ENCODE data around the gene DISP2. TPM values are rescaled to one million over a fixed set of nuclear protein-coding genes. Genes with fewer than 3 reads are reported as not detected.

Gene DISP2
- total and polyA plus RNA-seq, 2 experiments from 2014 or later: 1.3 to 2.2 TPM

DNA sequence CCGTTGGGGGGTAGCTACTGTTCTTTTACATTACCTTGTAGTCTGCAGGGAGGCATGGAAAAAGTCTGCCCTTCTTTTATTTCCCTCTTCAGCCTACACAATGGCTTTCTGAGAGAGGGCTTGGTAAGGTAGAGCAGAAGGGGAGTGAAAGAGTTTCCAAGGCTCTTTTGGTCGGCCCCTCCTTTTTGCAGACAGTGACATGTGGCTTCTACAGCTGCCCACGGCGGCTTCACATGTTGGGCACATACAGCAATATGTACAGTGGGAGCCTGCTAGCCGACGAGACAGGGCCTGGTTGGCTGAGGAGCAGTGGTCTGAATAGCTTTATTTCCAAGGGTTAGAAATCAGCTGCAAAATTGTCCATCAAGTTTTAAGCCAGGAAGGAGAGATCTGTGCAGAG, 30.6 kb upstream of the DISP2 start:
- Histone ChIP-seq H3K36me3 (ENCODE audit: insufficient read depth) (no peaks in the 10 kb centered on the region), H3F3A (replicated peaks; ENCODE audit: low read depth) (peaks cover 14% of the 10 kb centered on the region; the same call in 1 of the 2 replicates), H3K4me2 (peak overlapping the region; percentile 89), H3K27ac (ENCODE audit: low read depth) (peak overlapping the region; percentile 33), H3K9me2 (ENCODE audit: insufficient read depth) (no peaks in the 10 kb centered on the region), H3K27me3 (ENCODE audit: insufficient read depth) (peaks cover 20% of the 10 kb centered on the region), H4K20me1 (replicated peaks; ENCODE audit: insufficient read depth) (peaks cover 10% of the 10 kb centered on the region), H3K4me1 (ENCODE audit: insufficient read depth) (peaks cover 53% of the 10 kb centered on the region), H2AFZ (no peak overlapping the region), H3K79me2 (replicated peaks; ENCODE audit: insufficient read depth) (peaks cover 21% of the 10 kb centered on the region), H3K4me3 (peak overlapping the region; percentile 34)
- Mint-ChIP-seq H3K27me3 (ENCODE audit: insufficient read depth, low read depth, poor library complexity) (peaks cover 20% of the 10 kb centered on the region), H3K9me3 (no peaks in the 10 kb centered on the region), H3K4me1 (peaks cover 56% of the 10 kb centered on the region), H3K4me3 (peak overlapping the region; percentile 62), H3K36me3 (ENCODE audit: low read depth) (peaks cover 24% of the 10 kb centered on the region), H3K27ac (peak overlapping the region; percentile 19)
- DNase-seq (ENCODE audit: low spot score): peak; percentile 30
- TF ChIP-seq, protein P1, sequence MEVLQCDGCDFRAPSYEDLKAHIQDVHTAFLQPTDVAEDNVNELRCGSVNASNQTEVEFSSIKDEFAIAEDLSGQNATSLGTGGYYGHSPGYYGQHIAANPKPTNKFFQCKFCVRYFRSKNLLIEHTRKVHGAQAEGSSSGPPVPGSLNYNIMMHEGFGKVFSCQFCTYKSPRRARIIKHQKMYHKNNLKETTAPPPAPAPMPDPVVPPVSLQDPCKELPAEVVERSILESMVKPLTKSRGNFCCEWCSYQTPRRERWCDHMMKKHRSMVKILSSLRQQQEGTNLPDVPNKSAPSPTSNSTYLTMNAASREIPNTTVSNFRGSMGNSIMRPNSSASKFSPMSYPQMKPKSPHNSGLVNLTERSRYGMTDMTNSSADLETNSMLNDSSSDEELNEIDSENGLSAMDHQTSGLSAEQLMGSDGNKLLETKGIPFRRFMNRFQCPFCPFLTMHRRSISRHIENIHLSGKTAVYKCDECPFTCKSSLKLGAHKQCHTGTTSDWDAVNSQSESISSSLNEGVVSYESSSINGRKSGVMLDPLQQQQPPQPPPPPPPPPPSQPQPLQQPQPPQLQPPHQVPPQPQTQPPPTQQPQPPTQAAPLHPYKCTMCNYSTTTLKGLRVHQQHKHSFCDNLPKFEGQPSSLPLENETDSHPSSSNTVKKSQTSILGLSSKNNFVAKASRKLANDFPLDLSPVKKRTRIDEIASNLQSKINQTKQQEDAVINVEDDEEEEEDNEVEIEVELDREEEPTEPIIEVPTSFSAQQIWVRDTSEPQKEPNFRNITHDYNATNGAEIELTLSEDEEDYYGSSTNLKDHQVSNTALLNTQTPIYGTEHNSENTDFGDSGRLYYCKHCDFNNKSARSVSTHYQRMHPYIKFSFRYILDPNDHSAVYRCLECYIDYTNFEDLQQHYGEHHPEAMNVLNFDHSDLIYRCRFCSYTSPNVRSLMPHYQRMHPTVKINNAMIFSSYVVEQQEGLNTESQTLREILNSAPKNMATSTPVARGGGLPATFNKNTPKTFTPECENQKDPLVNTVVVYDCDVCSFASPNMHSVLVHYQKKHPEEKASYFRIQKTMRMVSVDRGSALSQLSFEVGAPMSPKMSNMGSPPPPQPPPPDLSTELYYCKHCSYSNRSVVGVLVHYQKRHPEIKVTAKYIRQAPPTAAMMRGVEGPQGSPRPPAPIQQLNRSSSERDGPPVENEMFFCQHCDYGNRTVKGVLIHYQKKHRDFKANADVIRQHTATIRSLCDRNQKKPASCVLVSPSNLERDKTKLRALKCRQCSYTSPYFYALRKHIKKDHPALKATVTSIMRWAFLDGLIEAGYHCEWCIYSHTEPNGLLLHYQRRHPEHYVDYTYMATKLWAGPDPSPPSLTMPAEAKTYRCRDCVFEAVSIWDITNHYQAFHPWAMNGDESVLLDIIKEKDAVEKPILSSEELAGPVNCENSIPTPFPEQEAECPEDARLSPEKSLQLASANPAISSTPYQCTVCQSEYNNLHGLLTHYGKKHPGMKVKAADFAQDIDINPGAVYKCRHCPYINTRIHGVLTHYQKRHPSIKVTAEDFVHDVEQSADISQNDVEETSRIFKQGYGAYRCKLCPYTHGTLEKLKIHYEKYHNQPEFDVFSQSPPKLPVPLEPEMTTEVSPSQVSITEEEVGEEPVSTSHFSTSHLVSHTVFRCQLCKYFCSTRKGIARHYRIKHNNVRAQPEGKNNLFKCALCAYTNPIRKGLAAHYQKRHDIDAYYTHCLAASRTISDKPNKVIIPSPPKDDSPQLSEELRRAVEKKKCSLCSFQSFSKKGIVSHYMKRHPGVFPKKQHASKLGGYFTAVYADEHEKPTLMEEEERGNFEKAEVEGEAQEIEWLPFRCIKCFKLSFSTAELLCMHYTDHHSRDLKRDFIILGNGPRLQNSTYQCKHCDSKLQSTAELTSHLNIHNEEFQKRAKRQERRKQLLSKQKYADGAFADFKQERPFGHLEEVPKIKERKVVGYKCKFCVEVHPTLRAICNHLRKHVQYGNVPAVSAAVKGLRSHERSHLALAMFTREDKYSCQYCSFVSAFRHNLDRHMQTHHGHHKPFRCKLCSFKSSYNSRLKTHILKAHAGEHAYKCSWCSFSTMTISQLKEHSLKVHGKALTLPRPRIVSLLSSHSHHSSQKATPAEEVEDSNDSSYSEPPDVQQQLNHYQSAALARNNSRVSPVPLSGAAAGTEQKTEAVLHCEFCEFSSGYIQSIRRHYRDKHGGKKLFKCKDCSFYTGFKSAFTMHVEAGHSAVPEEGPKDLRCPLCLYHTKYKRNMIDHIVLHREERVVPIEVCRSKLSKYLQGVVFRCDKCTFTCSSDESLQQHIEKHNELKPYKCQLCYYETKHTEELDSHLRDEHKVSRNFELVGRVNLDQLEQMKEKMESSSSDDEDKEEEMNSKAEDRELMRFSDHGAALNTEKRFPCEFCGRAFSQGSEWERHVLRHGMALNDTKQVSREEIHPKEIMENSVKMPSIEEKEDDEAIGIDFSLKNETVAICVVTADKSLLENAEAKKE (CRISPR knock-in tag; IDR thresholded peaks at IDR 0.05): no peak
- TF ChIP-seq ZNF114 (CRISPR knock-in tag; IDR thresholded peaks at IDR 0.05) (no peak), EZH2 (IDR thresholded peaks at IDR 0.05; ENCODE audit: low read depth, unreplicated experiment) (no peak), JUNB (IDR thresholded peaks at IDR 0.05; ENCODE audit: unreplicated experiment) (no peak), STAT1 (IDR thresholded peaks at IDR 0.05; ENCODE audit: unreplicated experiment) (no peak), NANOG (IDR thresholded peaks at IDR 0.05; ENCODE audit: borderline replicate concordance) (no peak), CREB1 (CRISPR knock-in tag; IDR thresholded peaks at IDR 0.05; ENCODE audit: low read depth) (no peak), ZNF331 (CRISPR knock-in tag; IDR thresholded peaks at IDR 0.05; ENCODE audit: low read depth) (no peak), EZH2phosphoT487 (IDR thresholded peaks at IDR 0.05; ENCODE audit: unreplicated experiment) (no peak), POLR2AphosphoS5 (IDR thresholded peaks at IDR 0.05; ENCODE audit: low read depth) (no peak)
- TF ChIP-seq, protein P2, sequence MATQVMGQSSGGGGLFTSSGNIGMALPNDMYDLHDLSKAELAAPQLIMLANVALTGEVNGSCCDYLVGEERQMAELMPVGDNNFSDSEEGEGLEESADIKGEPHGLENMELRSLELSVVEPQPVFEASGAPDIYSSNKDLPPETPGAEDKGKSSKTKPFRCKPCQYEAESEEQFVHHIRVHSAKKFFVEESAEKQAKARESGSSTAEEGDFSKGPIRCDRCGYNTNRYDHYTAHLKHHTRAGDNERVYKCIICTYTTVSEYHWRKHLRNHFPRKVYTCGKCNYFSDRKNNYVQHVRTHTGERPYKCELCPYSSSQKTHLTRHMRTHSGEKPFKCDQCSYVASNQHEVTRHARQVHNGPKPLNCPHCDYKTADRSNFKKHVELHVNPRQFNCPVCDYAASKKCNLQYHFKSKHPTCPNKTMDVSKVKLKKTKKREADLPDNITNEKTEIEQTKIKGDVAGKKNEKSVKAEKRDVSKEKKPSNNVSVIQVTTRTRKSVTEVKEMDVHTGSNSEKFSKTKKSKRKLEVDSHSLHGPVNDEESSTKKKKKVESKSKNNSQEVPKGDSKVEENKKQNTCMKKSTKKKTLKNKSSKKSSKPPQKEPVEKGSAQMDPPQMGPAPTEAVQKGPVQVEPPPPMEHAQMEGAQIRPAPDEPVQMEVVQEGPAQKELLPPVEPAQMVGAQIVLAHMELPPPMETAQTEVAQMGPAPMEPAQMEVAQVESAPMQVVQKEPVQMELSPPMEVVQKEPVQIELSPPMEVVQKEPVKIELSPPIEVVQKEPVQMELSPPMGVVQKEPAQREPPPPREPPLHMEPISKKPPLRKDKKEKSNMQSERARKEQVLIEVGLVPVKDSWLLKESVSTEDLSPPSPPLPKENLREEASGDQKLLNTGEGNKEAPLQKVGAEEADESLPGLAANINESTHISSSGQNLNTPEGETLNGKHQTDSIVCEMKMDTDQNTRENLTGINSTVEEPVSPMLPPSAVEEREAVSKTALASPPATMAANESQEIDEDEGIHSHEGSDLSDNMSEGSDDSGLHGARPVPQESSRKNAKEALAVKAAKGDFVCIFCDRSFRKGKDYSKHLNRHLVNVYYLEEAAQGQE (IDR thresholded peaks at IDR 0.05; ENCODE audit: unreplicated experiment): no peak
- TF ChIP-seq, protein P3, sequence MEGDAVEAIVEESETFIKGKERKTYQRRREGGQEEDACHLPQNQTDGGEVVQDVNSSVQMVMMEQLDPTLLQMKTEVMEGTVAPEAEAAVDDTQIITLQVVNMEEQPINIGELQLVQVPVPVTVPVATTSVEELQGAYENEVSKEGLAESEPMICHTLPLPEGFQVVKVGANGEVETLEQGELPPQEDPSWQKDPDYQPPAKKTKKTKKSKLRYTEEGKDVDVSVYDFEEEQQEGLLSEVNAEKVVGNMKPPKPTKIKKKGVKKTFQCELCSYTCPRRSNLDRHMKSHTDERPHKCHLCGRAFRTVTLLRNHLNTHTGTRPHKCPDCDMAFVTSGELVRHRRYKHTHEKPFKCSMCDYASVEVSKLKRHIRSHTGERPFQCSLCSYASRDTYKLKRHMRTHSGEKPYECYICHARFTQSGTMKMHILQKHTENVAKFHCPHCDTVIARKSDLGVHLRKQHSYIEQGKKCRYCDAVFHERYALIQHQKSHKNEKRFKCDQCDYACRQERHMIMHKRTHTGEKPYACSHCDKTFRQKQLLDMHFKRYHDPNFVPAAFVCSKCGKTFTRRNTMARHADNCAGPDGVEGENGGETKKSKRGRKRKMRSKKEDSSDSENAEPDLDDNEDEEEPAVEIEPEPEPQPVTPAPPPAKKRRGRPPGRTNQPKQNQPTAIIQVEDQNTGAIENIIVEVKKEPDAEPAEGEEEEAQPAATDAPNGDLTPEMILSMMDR (conservative IDR thresholded peaks at IDR 0.05; ENCODE audit: low read depth in 2 of 2): no peak
- TF ChIP-seq, protein P4, sequence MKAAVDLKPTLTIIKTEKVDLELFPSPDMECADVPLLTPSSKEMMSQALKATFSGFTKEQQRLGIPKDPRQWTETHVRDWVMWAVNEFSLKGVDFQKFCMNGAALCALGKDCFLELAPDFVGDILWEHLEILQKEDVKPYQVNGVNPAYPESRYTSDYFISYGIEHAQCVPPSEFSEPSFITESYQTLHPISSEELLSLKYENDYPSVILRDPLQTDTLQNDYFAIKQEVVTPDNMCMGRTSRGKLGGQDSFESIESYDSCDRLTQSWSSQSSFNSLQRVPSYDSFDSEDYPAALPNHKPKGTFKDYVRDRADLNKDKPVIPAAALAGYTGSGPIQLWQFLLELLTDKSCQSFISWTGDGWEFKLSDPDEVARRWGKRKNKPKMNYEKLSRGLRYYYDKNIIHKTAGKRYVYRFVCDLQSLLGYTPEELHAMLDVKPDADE (IDR thresholded peaks at IDR 0.05): no peak
- ATAC-seq: peak; percentile 55

Measured in GM23338 (cell line).